OCI-LY7 (cell line): ENCODE results near the gene AMBP. TPM values are rescaled to one million over a fixed set of nuclear protein-coding genes. Genes with fewer than 3 reads are reported as not detected.

Experiments used
- BruUV-seq: library from RNA; stranded (reverse); fragments of 400-500 nt; replicated peaks from 2 replicates; lab custom pipeline; 2021; lab: Mats Ljungman, UMichigan
- CTCF ChIA-PET: fragments of 300-600 bp; sonication (Branson Sonifier 250); formaldehyde crosslinking; loops from one replicate; lab custom pipeline; 2022; ENCODE audit warnings: antibody characterized with exemption; ENCODE audit not compliant: unreplicated experiment; lab: Charles Lee
- POLR2A ChIA-PET: fragments of 300-600 bp; sonication (Branson Sonifier 250); formaldehyde crosslinking; loops from one replicate; lab custom pipeline; 2022; ENCODE audit warnings: antibody characterized with exemption; lab: Charles Lee
- DNase-seq: peaks from one replicate; pipeline ENCODE4 v3.0.0-alpha.2; 2015; ENCODE audit warnings: low spot score
- H2AFZ ChIP-seq: fragments of 200-600 bp; sonication (generic), shearing (Covaris generic); 2 replicates; pipeline ENCODE4 v1.6.1; 2014; ENCODE audit warnings: mild to moderate bottlenecking, antibody characterized with exemption, low read length, moderate library complexity
- H3K27ac ChIP-seq: fragments of 200-600 bp; sonication (generic); 2 replicates; pipeline ENCODE4 v1.5.1; 2014; ENCODE audit warnings: mixed run types, low read depth, mild to moderate bottlenecking, moderate library complexity, low read length, inconsistent platforms; ENCODE audit not compliant: poor library complexity, severe bottlenecking
- H3K36me3 ChIP-seq: fragments of 200-600 bp; sonication (generic); 2 replicates; pipeline ENCODE4 v1.6.1; 2014; ENCODE audit warnings: mild to moderate bottlenecking, antibody characterized with exemption, low read length, moderate library complexity, mixed read lengths; ENCODE audit not compliant: insufficient read depth
- H3K4me1 ChIP-seq: fragments of 200-600 bp; sonication (generic); 2 replicates; pipeline ENCODE4 v1.5.1; 2014; ENCODE audit warnings: mild to moderate bottlenecking, low read length; ENCODE audit not compliant: insufficient read depth, poor library complexity, severe bottlenecking
- H3K4me2 ChIP-seq: fragments of 200-600 bp; sonication (generic); 2 replicates; pipeline ENCODE4 v1.6.1; 2014; ENCODE audit warnings: mild to moderate bottlenecking, low read length
- H3K4me3 ChIP-seq: fragments of 200-600 bp; sonication (generic); 2 replicates; pipeline ENCODE4 v1.5.1; 2014; ENCODE audit warnings: mild to moderate bottlenecking, low read depth, low read length; ENCODE audit not compliant: poor library complexity, severe bottlenecking
- H3K79me2 ChIP-seq: fragments of 200-600 bp; sonication (generic); 2 replicates; pipeline ENCODE4 v1.6.1; 2016; ENCODE audit warnings: low read depth, mild to moderate bottlenecking, low read length, moderate library complexity, mixed read lengths; ENCODE audit not compliant: insufficient read depth
- H3K9me2 ChIP-seq: fragments of 200-600 bp; sonication (generic); 2 replicates; pipeline ENCODE4 v1.6.1; 2016; ENCODE audit warnings: mild to moderate bottlenecking, low read length, mixed read lengths; ENCODE audit not compliant: insufficient read depth
- H3K9me3 ChIP-seq: fragments of 200-600 bp; sonication (generic); 2 replicates; pipeline ENCODE4 v1.6.1; 2014; ENCODE audit warnings: mild to moderate bottlenecking, mixed run types, low read length, mixed read lengths
- H4K20me1 ChIP-seq: fragments of 200-600 bp; sonication (generic); 2 replicates; pipeline ENCODE4 v1.6.1; 2014; ENCODE audit warnings: mild to moderate bottlenecking, antibody characterized with exemption, low read length, moderate library complexity, mixed read lengths; ENCODE audit not compliant: insufficient read depth
- CTCF ChIP-seq: fragments of 200-600 bp; sonication (generic); conservative IDR thresholded peaks from 2 replicates; pipeline ENCODE4 v1.5.1; 2014; ENCODE audit warnings: mild to moderate bottlenecking, antibody characterized with exemption, low read length, moderate library complexity, mixed read lengths
- EZH2phosphoT487 ChIP-seq: fragments of 200-600 bp; sonication (generic); IDR thresholded peaks from 2 replicates; pipeline ENCODE4 v1.6.1; 2018; ENCODE audit warnings: low read depth, borderline replicate concordance, mild to moderate bottlenecking, mixed run types, antibody characterized with exemption, low read length, moderate library complexity, mixed read lengths
- intact Hi-C: fragments of 100-400 bp; cut with micrococcal nuclease; formaldehyde crosslinking; loops from one replicate; pipeline ENCODE4 v1.10.0; 2022; ENCODE audit not compliant: unreplicated experiment
- total RNA-seq, 2 experiments: library from RNA; depleted of rRNA in 1 of 2; stranded (reverse); fragments of >200 nt in 1 of 2; shearing (Covaris generic) in 1 of 2; gene quantifications; 2 replicates each; pipeline ENCODE4 v1.2.3, GENCODE V29; 2014 to 2022

AMBP gene
- total RNA-seq, 2 experiments from 2014 or later, result not detected

GRCh38 chr9:114123031-114123977 lies 45.2 kb upstream of the AMBP start:
- Histone ChIP-seq H3K79me2 (no peaks in the 10 kb centered on the region), H3K27ac (no peak overlapping the region), H2AFZ (no peak overlapping the region), H3K9me3 (no peaks in the 10 kb centered on the region), H3K4me3 (no peak overlapping the region), H3K4me2 (no peak overlapping the region), H3K9me2 (no peaks in the 10 kb centered on the region), H3K36me3 (no peaks in the 10 kb centered on the region), H4K20me1 (no peaks in the 10 kb centered on the region), H3K4me1 (no peaks in the 10 kb centered on the region)
- CTCF ChIA-PET, result no interaction called here
- no TSS peak for BruUV-seq
- intact Hi-C loops, result no loop called here
- POLR2A ChIA-PET, result interaction anchor here (1.1 kb wide), 1 partner anchor 11 kb away, joined by 3 read pairs; no protein-coding TSS in a partner anchor
- TF ChIP-seq EZH2phosphoT487 (no peak), CTCF (no peak)
- no peak for DNase-seq

GRCh38 chr9:114122136-114123027 lies 44.3 kb upstream of the AMBP start:
- intact Hi-C loops, result no loop called here
- Histone ChIP-seq H3K9me2 (no peaks in the 10 kb centered on the region), H3K27ac (no peak overlapping the region), H3K4me1 (no peaks in the 10 kb centered on the region), H3K4me2 (no peak overlapping the region), H4K20me1 (no peaks in the 10 kb centered on the region), H3K36me3 (no peaks in the 10 kb centered on the region), H3K4me3 (no peak overlapping the region), H2AFZ (no peak overlapping the region), H3K9me3 (no peaks in the 10 kb centered on the region), H3K79me2 (no peaks in the 10 kb centered on the region)
- ChIA-PET POLR2A (interaction anchor here (1.1 kb wide), 1 partner anchor 10 kb away, joined by 3 read pairs; no protein-coding TSS in a partner anchor), CTCF (no interaction called here)
- no peak for TF ChIP-seq EZH2phosphoT487
- no TSS peak for BruUV-seq
- no peak for DNase-seq
